Loucy (cell line): Measurements from ENCODE around the gene ARSA.
"Not testable (repeated sequence)": the region's sequence is repeated elsewhere in the genome, so short reads cannot be mapped to it uniquely, and the experiment has no call there.

Source experiments
- H2AFZ ChIP-seq: fragments of 200-600 bp; sonication (generic); 2 replicates; pipeline ENCODE4 v1.6.0; 2016; ENCODE audit warnings: antibody characterized with exemption, mild to moderate bottlenecking, low read length, moderate library complexity
- H3F3A ChIP-seq: fragments of 200-600 bp; 2 replicates; pipeline ENCODE4 v1.6.0; 2016; ENCODE audit warnings: antibody characterized with exemption, low read depth, mild to moderate bottlenecking
- H3K27me3 ChIP-seq: fragments of 200-600 bp; sonication (generic); 2 replicates; pipeline ENCODE4 v1.6.1; 2014; ENCODE audit warnings: low read length, mild to moderate bottlenecking; ENCODE audit not compliant: insufficient read depth, poor library complexity, severe bottlenecking
- H3K36me3 ChIP-seq: fragments of 200-600 bp; sonication (generic); 2 replicates; pipeline ENCODE4 v1.6.1; 2016; ENCODE audit warnings: low read length; ENCODE audit not compliant: insufficient read depth
- H3K4me1 ChIP-seq: fragments of 200-600 bp; sonication (generic); 2 replicates; pipeline ENCODE4 v1.5.1; 2014; ENCODE audit warnings: low read length, mild to moderate bottlenecking; ENCODE audit not compliant: insufficient read depth, poor library complexity, severe bottlenecking
- H3K4me2 ChIP-seq: fragments of 200-600 bp; sonication (generic); 2 replicates; pipeline ENCODE4 v1.6.0; 2014; ENCODE audit warnings: antibody characterized with exemption, low read length, low read depth, mild to moderate bottlenecking; ENCODE audit not compliant: poor library complexity, severe bottlenecking
- H3K4me3 ChIP-seq: fragments of 200-600 bp; sonication (generic); 2 replicates; pipeline ENCODE4 v1.5.1; 2014; ENCODE audit warnings: low read length, mild to moderate bottlenecking, mixed read lengths; ENCODE audit not compliant: poor library complexity, severe bottlenecking
- H3K79me2 ChIP-seq: fragments of 200-600 bp; sonication (generic); 2 replicates; pipeline ENCODE4 v1.6.1; 2014; ENCODE audit warnings: low read length; ENCODE audit not compliant: insufficient read depth
- H3K9ac ChIP-seq: fragments of 200-600 bp; sonication (generic); 2 replicates; pipeline ENCODE4 v1.6.0; 2014; ENCODE audit warnings: mild to moderate bottlenecking, low read depth, low read length, moderate library complexity; ENCODE audit not compliant: poor library complexity, severe bottlenecking
- H3K9me2 ChIP-seq: fragments of 200-600 bp; sonication (generic); replicated peaks from 2 replicates; pipeline ENCODE4 v1.6.1; 2016; ENCODE audit warnings: low read depth, low read length, mixed read lengths
- H3K9me3 ChIP-seq: fragments of 200-600 bp; sonication (generic); 2 replicates; pipeline ENCODE4 v1.6.1; 2014; ENCODE audit warnings: mild to moderate bottlenecking, antibody characterized with exemption, low read length, low read depth; ENCODE audit not compliant: insufficient read depth
- H4K20me1 ChIP-seq: fragments of 200-600 bp; sonication (generic); 2 replicates; pipeline ENCODE4 v1.6.0; 2014; ENCODE audit warnings: antibody characterized with exemption, low read length, mild to moderate bottlenecking; ENCODE audit not compliant: insufficient read depth, poor library complexity, severe bottlenecking
- EZH2phosphoT487 ChIP-seq: fragments of 200-600 bp; IDR thresholded peaks from 2 replicates; pipeline ENCODE4 v1.6.1; 2018; ENCODE audit warnings: antibody characterized with exemption, mild to moderate bottlenecking, moderate library complexity, borderline replicate concordance
- TF ChIP-seq, protein P1 (sequence below): fragments of 200-600 bp; sonication (generic); conservative IDR thresholded peaks from 2 replicates; pipeline ENCODE4 v1.5.1; 2014; ENCODE audit warnings: mild to moderate bottlenecking, antibody characterized with exemption, low read length

Gene ARSA

DNA sequence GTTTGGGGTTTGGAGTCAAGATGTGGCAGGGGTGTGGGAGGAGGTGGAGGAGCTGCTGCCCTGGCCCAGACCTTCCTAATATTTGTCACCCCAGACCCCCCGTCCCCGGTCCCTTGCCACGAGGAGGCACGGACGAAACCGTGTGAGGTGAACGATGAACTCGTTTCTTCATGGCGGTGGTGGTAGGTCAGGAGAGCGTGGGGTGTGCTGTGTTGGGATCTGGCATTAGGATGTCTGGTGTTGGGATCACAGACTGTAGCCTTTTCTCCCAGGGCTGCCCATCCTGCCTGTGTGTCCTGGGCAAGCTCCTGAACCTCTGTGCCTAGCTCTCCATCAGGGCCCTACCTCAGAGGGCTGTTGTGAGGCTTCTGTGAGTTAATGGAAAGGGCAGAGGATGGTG lies 19.0 kb downstream of the ARSA start:
- Histone ChIP-seq H3K4me3 (no peak overlapping the region), H3K79me2 (no peaks in the 10 kb centered on the region), H3F3A (no peaks in the 10 kb centered on the region), H4K20me1 (no peaks in the 10 kb centered on the region), H3K4me2 (no peak overlapping the region), H3K9me2 (no peaks in the 10 kb centered on the region), H3K36me3 (no peaks in the 10 kb centered on the region), H3K9ac (no peak overlapping the region), H3K4me1 (no peaks in the 10 kb centered on the region), H3K27me3 (no peaks in the 10 kb centered on the region), H3K9me3 (no peaks in the 10 kb centered on the region), H2AFZ (no peak overlapping the region)
- no peak for TF ChIP-seq EZH2phosphoT487
- TF ChIP-seq, protein P1, sequence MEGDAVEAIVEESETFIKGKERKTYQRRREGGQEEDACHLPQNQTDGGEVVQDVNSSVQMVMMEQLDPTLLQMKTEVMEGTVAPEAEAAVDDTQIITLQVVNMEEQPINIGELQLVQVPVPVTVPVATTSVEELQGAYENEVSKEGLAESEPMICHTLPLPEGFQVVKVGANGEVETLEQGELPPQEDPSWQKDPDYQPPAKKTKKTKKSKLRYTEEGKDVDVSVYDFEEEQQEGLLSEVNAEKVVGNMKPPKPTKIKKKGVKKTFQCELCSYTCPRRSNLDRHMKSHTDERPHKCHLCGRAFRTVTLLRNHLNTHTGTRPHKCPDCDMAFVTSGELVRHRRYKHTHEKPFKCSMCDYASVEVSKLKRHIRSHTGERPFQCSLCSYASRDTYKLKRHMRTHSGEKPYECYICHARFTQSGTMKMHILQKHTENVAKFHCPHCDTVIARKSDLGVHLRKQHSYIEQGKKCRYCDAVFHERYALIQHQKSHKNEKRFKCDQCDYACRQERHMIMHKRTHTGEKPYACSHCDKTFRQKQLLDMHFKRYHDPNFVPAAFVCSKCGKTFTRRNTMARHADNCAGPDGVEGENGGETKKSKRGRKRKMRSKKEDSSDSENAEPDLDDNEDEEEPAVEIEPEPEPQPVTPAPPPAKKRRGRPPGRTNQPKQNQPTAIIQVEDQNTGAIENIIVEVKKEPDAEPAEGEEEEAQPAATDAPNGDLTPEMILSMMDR, result no peak

DNA sequence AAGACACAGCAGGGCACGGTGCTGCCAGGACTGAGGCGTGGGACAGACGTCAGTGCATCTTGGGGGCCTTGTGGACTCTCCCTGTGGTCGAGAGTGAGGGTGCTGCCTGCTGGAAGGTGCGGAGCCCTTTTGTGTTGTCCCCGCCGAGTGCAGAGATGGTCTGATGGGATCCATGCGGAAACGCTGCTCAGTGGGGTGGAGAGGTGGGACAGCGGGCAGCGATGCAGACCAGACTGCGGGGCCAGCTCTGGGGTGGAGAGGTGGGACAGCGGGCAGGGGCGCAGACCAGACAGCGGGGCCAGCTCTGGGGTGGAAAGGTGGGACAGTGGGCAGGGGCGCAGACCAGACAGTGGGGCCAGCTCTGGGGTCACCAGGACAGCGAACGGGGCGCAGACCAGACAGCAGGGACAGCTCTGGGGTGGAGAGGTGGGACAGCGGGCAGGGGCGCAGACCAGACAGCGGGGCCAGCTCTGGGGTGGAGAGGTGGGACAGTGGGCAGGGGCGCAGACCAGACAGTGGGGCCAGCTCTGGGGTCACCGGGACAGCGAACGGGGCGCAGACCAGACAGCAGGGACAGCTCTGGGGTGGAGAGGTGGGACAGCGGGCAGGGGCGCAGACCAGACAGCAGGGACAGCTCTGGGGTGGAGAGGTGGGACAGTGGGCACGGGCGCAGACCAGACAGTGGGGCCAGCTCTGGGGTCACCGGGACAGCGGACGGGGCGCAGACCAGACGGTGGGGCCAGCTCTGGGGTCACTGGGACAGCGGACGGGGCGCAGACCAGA lies 19.7 kb downstream of the ARSA start:
- not testable (repeated sequence) for H3K36me3 ChIP-seq, H3K4me2 ChIP-seq, H3K9me2 ChIP-seq, H3K27me3 ChIP-seq, H2AFZ ChIP-seq, H3K4me1 ChIP-seq, H3F3A ChIP-seq, H3K79me2 ChIP-seq, H3K9me3 ChIP-seq, H3K4me3 ChIP-seq, H4K20me1 ChIP-seq, H3K9ac ChIP-seq

DNA sequence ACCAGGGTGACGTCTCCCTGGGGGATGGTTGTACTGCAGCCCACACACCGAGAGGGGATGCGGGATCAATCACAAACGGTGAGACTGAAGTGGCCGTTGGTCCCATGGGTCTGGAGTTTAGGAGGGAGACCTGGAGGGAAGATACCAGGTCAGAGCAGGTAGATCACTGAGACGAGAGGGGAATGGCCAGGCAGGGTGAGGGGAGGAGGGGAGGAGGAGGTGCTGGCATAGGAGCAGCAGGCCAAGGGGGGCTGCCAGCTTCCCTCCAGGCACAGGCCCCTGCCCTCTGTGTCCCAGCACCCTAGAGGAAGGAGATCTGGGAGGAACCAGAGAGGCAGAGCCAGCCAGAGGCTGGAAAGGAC lies 20.3 kb downstream of the ARSA start:
- Histone ChIP-seq H4K20me1 (no peaks in the 10 kb centered on the region), H2AFZ (no peak overlapping the region), H3K9ac (no peak overlapping the region), H3F3A (no peaks in the 10 kb centered on the region), H3K79me2 (no peaks in the 10 kb centered on the region), H3K4me1 (no peaks in the 10 kb centered on the region), H3K9me2 (no peaks in the 10 kb centered on the region), H3K9me3 (no peaks in the 10 kb centered on the region), H3K36me3 (no peaks in the 10 kb centered on the region), H3K27me3 (no peaks in the 10 kb centered on the region), H3K4me3 (no peak overlapping the region), H3K4me2 (no peak overlapping the region)
- no peak for TF ChIP-seq EZH2phosphoT487
- TF ChIP-seq, protein P1, result no peak
